SK-N-SH treated with all-trans-retinoic acid at 6 μM for 48 hours (cell line): Measurements from ENCODE around the gene ATP6V1F.

ENCODE experiments used
- ATAC-seq: fragments of 200-7000 bp; cut with Tn5 transposase; 3 replicates; pipeline ENCODE4 v1.9.1; 2020; ENCODE audit warnings: mild to moderate bottlenecking, moderate library complexity
- ARNTL ChIP-seq: fragments of 450-650 bp; formaldehyde crosslinking; IDR thresholded peaks from 2 replicates; pipeline ENCODE4 v1.5.0; 2020; ENCODE audit warnings: low read depth, mild to moderate bottlenecking, moderate library complexity, borderline replicate concordance
- CSDC2 ChIP-seq: fragments of 250-450 bp; sonication (Bioruptor Pico); IDR thresholded peaks from 2 replicates; pipeline ENCODE4 v1.5.0; 2020; ENCODE audit warnings: mild to moderate bottlenecking, moderate library complexity
- ESRRG ChIP-seq: fragments of 250-450 bp; sonication (Bioruptor Pico); IDR thresholded peaks from 2 replicates; pipeline ENCODE4 v1.6.1; 2021; ENCODE audit warnings: mild to moderate bottlenecking
- PPARA ChIP-seq: fragments of 250-450 bp; sonication (Bioruptor Pico); IDR thresholded peaks from 2 replicates; pipeline ENCODE4 v1.5.0; 2020; ENCODE audit warnings: mild to moderate bottlenecking, borderline replicate concordance
- SNAI2 ChIP-seq: fragments of 250-450 bp; sonication (Bioruptor Pico); IDR thresholded peaks from 2 replicates; pipeline ENCODE4 v1.5.0; 2020; ENCODE audit warnings: mild to moderate bottlenecking, moderate library complexity
- TCF4 ChIP-seq: fragments of 250-450 bp; sonication (Bioruptor Pico); IDR thresholded peaks from 2 replicates; pipeline ENCODE4 v1.8.0; 2021; ENCODE audit warnings: mild to moderate bottlenecking, moderate library complexity, borderline replicate concordance
- ZC3H10 ChIP-seq: fragments of 250-450 bp; sonication (Bioruptor Pico); IDR thresholded peaks from 2 replicates; pipeline ENCODE4 v1.5.1; 2021; ENCODE audit warnings: mild to moderate bottlenecking, moderate library complexity
- ZFP3 ChIP-seq: fragments of 250-450 bp; sonication (Bioruptor Pico); IDR thresholded peaks from 2 replicates; pipeline ENCODE4 v1.5.0; 2020; ENCODE audit warnings: mild to moderate bottlenecking, moderate library complexity
- ZFP30 ChIP-seq: fragments of 450-650 bp; formaldehyde crosslinking; IDR thresholded peaks from 2 replicates; pipeline ENCODE4 v1.5.0; 2022; ENCODE audit warnings: mild to moderate bottlenecking, moderate library complexity
- ZNF565 ChIP-seq: fragments of 450-650 bp; formaldehyde crosslinking; conservative IDR thresholded peaks from 2 replicates; pipeline ENCODE4 v1.5.0; 2020; ENCODE audit warnings: low read depth, mild to moderate bottlenecking, moderate library complexity
- ZNF70 ChIP-seq: fragments of 450-650 bp; formaldehyde crosslinking; IDR thresholded peaks from 2 replicates; pipeline ENCODE4 v1.5.0; 2020; ENCODE audit warnings: mild to moderate bottlenecking, moderate library complexity
- ZNF8 ChIP-seq: fragments of 450-650 bp; formaldehyde crosslinking; IDR thresholded peaks from 2 replicates; pipeline ENCODE4 v1.5.0; 2020; ENCODE audit warnings: mild to moderate bottlenecking, moderate library complexity
- TF ChIP-seq, protein P1 (sequence below): fragments of 250-450 bp; sonication (Bioruptor Pico); IDR thresholded peaks from 2 replicates; pipeline ENCODE4 v1.8.0; 2021; ENCODE audit warnings: low read depth, mild to moderate bottlenecking, moderate library complexity, borderline replicate concordance
- TF ChIP-seq, protein P2 (sequence below): fragments of 250-450 bp; sonication (Bioruptor Pico); IDR thresholded peaks from 2 replicates; pipeline ENCODE4 v1.5.0; 2020; ENCODE audit warnings: mild to moderate bottlenecking, moderate library complexity
- TF ChIP-seq, protein P3 (sequence below): fragments of 250-450 bp; sonication (Bioruptor Pico); IDR thresholded peaks from 2 replicates; pipeline ENCODE4 v1.8.0; 2020; ENCODE audit warnings: mild to moderate bottlenecking, moderate library complexity, borderline replicate concordance
- TF ChIP-seq, protein P4 (sequence below): fragments of 250-450 bp; sonication (Bioruptor Pico); IDR thresholded peaks from 2 replicates; pipeline ENCODE4 v1.5.1; 2020; ENCODE audit warnings: low read depth, mild to moderate bottlenecking, moderate library complexity

ATP6V1F gene

DNA sequence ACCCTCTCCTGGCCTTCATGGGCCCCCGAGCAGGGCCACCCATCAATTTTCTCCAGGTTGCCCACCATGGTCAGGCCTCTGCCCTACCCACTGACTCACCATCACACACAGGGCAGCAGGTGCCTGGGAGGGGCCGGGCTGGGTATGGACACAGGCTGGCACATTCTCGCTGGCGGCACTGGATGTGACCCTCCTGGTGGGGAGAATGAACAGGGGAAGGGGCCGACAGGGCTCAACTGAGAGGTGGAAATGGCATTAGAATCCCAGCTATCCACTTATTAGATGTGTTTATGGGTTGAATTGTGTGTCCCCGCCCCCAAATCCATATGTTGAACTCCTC lies 31.4 kb downstream of the ATP6V1F start (continued):
- TF ChIP-seq, protein P1, sequence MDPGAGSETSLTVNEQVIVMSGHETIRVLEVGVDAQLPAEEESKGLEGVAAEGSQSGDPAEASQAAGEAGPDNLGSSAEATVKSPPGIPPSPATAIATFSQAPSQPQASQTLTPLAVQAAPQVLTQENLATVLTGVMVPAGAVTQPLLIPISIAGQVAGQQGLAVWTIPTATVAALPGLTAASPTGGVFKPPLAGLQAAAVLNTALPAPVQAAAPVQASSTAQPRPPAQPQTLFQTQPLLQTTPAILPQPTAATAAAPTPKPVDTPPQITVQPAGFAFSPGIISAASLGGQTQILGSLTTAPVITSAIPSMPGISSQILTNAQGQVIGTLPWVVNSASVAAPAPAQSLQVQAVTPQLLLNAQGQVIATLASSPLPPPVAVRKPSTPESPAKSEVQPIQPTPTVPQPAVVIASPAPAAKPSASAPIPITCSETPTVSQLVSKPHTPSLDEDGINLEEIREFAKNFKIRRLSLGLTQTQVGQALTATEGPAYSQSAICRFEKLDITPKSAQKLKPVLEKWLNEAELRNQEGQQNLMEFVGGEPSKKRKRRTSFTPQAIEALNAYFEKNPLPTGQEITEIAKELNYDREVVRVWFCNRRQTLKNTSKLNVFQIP (CRISPR knock-in tag), result no peak

DNA sequence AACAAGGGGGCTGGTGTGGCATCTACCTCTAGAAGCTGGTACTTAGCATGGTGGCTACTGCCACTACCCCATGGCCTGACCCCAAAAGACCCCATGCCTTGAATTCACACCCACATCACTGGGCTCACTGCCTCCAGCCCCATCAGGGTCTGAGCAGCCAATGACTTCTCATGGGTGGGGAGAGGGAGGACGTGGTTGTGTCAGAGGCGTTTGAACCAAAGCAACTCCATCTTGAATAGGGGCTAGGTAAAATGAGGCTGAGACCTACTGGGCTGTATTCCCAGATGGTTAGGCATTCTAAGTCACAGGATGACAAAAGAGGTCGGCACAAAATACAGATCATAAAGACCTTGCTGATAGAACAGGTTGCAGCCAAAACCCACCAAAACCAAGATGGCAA lies 32.7 kb downstream of the ATP6V1F start:
- TF ChIP-seq, protein P2, sequence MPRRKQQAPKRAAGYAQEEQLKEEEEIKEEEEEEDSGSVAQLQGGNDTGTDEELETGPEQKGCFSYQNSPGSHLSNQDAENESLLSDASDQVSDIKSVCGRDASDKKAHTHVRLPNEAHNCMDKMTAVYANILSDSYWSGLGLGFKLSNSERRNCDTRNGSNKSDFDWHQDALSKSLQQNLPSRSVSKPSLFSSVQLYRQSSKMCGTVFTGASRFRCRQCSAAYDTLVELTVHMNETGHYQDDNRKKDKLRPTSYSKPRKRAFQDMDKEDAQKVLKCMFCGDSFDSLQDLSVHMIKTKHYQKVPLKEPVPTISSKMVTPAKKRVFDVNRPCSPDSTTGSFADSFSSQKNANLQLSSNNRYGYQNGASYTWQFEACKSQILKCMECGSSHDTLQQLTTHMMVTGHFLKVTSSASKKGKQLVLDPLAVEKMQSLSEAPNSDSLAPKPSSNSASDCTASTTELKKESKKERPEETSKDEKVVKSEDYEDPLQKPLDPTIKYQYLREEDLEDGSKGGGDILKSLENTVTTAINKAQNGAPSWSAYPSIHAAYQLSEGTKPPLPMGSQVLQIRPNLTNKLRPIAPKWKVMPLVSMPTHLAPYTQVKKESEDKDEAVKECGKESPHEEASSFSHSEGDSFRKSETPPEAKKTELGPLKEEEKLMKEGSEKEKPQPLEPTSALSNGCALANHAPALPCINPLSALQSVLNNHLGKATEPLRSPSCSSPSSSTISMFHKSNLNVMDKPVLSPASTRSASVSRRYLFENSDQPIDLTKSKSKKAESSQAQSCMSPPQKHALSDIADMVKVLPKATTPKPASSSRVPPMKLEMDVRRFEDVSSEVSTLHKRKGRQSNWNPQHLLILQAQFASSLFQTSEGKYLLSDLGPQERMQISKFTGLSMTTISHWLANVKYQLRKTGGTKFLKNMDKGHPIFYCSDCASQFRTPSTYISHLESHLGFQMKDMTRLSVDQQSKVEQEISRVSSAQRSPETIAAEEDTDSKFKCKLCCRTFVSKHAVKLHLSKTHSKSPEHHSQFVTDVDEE, result no peak
- no peak for ATAC-seq

DNA sequence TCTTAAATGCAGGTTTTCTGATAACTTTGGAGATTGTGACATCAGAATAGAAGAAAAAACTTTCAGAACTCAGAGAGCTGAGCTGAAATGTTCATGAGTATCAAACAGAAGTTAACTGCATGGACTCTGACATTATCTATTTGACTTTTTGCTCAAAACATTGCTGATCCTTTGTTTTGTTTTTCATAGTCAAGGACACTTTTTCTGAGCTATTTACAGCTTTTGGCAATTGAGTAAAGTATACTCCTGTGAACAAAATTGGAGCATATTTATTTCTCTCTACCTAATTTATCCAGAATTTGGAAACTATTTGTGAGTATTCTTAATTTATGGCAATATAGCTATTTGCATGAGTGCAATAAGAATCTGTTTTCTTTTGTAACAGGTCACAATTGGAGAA lies 36.7 kb downstream of the ATP6V1F start:
- no peak for ATAC-seq
- TF ChIP-seq, protein P3, sequence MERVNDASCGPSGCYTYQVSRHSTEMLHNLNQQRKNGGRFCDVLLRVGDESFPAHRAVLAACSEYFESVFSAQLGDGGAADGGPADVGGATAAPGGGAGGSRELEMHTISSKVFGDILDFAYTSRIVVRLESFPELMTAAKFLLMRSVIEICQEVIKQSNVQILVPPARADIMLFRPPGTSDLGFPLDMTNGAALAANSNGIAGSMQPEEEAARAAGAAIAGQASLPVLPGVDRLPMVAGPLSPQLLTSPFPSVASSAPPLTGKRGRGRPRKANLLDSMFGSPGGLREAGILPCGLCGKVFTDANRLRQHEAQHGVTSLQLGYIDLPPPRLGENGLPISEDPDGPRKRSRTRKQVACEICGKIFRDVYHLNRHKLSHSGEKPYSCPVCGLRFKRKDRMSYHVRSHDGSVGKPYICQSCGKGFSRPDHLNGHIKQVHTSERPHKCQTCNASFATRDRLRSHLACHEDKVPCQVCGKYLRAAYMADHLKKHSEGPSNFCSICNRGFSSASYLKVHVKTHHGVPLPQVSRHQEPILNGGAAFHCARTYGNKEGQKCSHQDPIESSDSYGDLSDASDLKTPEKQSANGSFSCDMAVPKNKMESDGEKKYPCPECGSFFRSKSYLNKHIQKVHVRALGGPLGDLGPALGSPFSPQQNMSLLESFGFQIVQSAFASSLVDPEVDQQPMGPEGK (CRISPR knock-in tag), result no peak
- TF ChIP-seq ZNF8 (CRISPR knock-in tag) (no peak), CSDC2 (CRISPR knock-in tag) (no peak), SNAI2 (no peak)
- TF ChIP-seq, all 23 proteins: peak for 0

DNA sequence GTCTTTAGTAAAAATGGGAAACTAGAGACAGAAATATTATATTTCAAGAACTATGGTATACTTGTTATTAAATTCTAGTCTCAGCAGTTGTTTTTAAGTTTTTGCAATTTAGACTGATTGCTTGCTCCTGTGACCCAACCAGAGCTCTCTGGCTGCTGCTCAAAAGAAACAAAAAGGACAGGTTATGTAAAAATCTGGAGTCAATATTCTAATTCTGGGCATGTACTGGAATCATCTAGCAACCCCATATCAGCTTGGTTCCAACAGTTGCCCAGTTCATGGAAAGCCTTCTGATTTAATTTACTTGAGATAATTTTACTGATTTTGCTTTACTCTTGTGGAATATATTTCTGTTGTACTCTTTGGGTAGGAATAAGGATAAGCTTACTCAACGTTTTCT lies 37.6 kb downstream of the ATP6V1F start:
- TF ChIP-seq TCF4 (no peak), ZNF8 (CRISPR knock-in tag) (no peak), SNAI2 (no peak), ESRRG (CRISPR knock-in tag) (no peak), ZNF565 (CRISPR knock-in tag) (no peak), CSDC2 (CRISPR knock-in tag) (no peak)
- TF ChIP-seq, protein P2, result no peak
- TF ChIP-seq, protein P3 (CRISPR knock-in tag), result no peak
- TF ChIP-seq, protein P4, sequence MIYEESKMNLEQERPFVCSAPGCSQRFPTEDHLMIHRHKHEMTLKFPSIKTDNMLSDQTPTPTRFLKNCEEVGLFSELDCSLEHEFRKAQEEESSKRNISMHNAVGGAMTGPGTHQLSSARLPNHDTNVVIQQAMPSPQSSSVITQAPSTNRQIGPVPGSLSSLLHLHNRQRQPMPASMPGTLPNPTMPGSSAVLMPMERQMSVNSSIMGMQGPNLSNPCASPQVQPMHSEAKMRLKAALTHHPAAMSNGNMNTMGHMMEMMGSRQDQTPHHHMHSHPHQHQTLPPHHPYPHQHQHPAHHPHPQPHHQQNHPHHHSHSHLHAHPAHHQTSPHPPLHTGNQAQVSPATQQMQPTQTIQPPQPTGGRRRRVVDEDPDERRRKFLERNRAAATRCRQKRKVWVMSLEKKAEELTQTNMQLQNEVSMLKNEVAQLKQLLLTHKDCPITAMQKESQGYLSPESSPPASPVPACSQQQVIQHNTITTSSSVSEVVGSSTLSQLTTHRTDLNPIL, result no peak
- ATAC-seq, result no peak

DNA sequence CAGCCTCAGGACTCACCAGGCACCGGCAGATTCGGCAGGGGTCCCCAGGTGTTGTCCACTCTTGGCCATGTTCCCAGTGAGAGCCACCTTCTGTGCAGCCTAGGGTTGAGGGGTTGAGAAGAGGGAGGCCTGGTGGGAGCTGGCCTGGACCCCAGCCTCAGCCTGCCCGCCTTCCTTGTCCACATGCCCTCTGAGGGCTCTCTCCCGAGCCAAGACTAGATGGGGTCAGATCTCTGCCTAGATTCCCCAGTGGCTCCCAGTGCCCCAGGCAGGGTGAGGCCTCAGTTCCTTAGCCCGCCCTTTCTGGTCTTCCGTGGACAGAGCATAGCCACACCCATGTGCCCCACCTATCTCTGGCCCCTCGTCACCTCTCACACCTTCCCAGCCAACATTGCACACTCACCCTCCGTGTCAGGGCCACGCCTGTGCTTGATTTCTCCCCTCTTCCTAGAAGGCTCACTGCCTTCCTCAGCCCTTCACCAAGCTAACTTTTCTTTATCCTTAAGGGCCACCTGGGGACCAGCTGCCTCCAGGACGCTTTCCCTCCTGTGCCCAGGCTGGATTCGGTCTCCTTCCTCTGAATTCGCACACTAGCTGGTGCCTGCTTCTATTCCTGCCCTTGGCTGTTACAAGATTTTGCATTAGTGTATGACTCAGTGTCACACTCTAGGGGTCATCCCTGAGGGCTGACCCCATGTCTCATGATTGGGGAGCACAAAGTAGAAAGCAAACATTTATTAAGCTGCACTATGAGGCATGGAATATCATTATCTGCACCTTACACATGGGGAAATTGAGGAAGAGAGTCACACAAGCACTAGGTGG lies 40.3 kb downstream of the ATP6V1F start:
- no peak for ATAC-seq
- no peak for TF ChIP-seq ARNTL
- no peak for TF ChIP-seq ZFP3 (CRISPR knock-in tag)
- TF ChIP-seq SNAI2, result no peak
- TF ChIP-seq PPARA (CRISPR knock-in tag), result no peak
- no peak for TF ChIP-seq ZNF70
- TF ChIP-seq, protein P1 (CRISPR knock-in tag), result no peak
- TF ChIP-seq ZFP30 (CRISPR knock-in tag), result no peak
- TF ChIP-seq ZNF565 (CRISPR knock-in tag), result no peak
- TF ChIP-seq, protein P3 (CRISPR knock-in tag), result no peak
- TF ChIP-seq ZC3H10, result no peak
